ENCODE data around the gene FBXW5.

The FBXW5 gene

GRCh38 chr9:136913701-136914438, 30.7 kb downstream of the FBXW5 start:
- in situ Hi-C loops (cut with MboI; ENCODE audit: low sequenced_read_pairs), result no loop called here

- in situ Hi-C loops (cut with MboI; ENCODE audit: low sequenced_read_pairs), result no loop called here
Measured at GRCh38 chr9:136910901-136911245, 33.7 kb downstream of the FBXW5 start.

GRCh38 chr9:136910197-136910900, 34.2 kb downstream of the FBXW5 start:
- in situ Hi-C loops (cut with MboI; ENCODE audit: low sequenced_read_pairs), result no loop called here

GRCh38 chr9:136907011-136907914, 37.3 kb downstream of the FBXW5 start:
- in situ Hi-C loops (cut with MboI; ENCODE audit: low sequenced_read_pairs), result no loop called here

GRCh38 chr9:136906266-136906665, 38.3 kb downstream of the FBXW5 start:
- in situ Hi-C loops (cut with MboI; ENCODE audit: low sequenced_read_pairs), result no loop called here

- in situ Hi-C loops (cut with MboI; ENCODE audit: low sequenced_read_pairs), result no loop called here
Measured at GRCh38 chr9:136903041-136903554, 41.4 kb downstream of the FBXW5 start.

- in situ Hi-C loops (cut with MboI; ENCODE audit: low sequenced_read_pairs), result no loop called here
Measured at GRCh38 chr9:136902259-136902821, 42.2 kb downstream of the FBXW5 start.

- in situ Hi-C loops (cut with MboI; ENCODE audit: low sequenced_read_pairs), result no loop called here
Measured at GRCh38 chr9:136901516-136902258, 42.9 kb downstream of the FBXW5 start.

- in situ Hi-C loops (cut with MboI; ENCODE audit: low sequenced_read_pairs), result no loop called here
Measured at GRCh38 chr9:136900988-136901515, 43.5 kb downstream of the FBXW5 start.

GRCh38 chr9:136900556-136900955, 44.0 kb downstream of the FBXW5 start:
- in situ Hi-C loops (cut with MboI; ENCODE audit: low sequenced_read_pairs), result no loop called here

- in situ Hi-C loops (cut with MboI; ENCODE audit: low sequenced_read_pairs), result no loop called here
Measured at GRCh38 chr9:136899196-136899595, 45.3 kb downstream of the FBXW5 start.

- in situ Hi-C loops (cut with MboI; ENCODE audit: low sequenced_read_pairs), result no loop called here
Measured at GRCh38 chr9:136898483-136899100, 45.9 kb downstream of the FBXW5 start.

GRCh38 chr9:136896027-136896426, 48.5 kb downstream of the FBXW5 start:
- in situ Hi-C loops (cut with MboI; ENCODE audit: low sequenced_read_pairs), result no loop called here

- in situ Hi-C loops (cut with MboI; ENCODE audit: low sequenced_read_pairs), result no loop called here
Measured at GRCh38 chr9:136890661-136891060, 53.9 kb downstream of the FBXW5 start.
